Chondrocyte (in vitro differentiated cells): ENCODE data around the gene TXNDC16. TPM values are rescaled to one million over a fixed set of nuclear protein-coding genes. Genes with fewer than 3 reads are reported as not detected.
"Not testable (repeated sequence)": the region's sequence is repeated elsewhere in the genome, so short reads cannot be mapped to it uniquely, and the experiment has no call there.

Experiments
- DNase-seq: peaks from one replicate; pipeline ENCODE4 v3.0.0; 2021; ENCODE audit warnings: mixed read lengths, low spot score
- H3K27ac Mint-ChIP-seq: one replicate; pipeline ENCODE4 v1.8.0; 2021; ENCODE audit warnings: mild to moderate bottlenecking, moderate library complexity, mixed read lengths; ENCODE audit not compliant: unreplicated experiment
- H3K27me3 Mint-ChIP-seq: 2 replicates; pipeline ENCODE4 v1.8.0; 2021; ENCODE audit warnings: low read depth, mixed read lengths
- H3K36me3 Mint-ChIP-seq: 2 replicates; pipeline ENCODE4 v1.8.0; 2021; ENCODE audit warnings: low read depth, mixed read lengths
- H3K4me1 Mint-ChIP-seq: 2 replicates; pipeline ENCODE4 v1.8.0; 2021; ENCODE audit warnings: low read depth, mild to moderate bottlenecking, mixed read lengths
- H3K4me3 Mint-ChIP-seq: one replicate; pipeline ENCODE4 v1.8.0; 2021; ENCODE audit warnings: mild to moderate bottlenecking, moderate library complexity, mixed read lengths; ENCODE audit not compliant: unreplicated experiment
- H3K9me3 Mint-ChIP-seq: 2 replicates; pipeline ENCODE4 v1.8.0; 2021; ENCODE audit warnings: low read depth, mixed read lengths
- total RNA-seq: library from RNA; stranded (reverse); gene quantifications from 3 replicates; pipeline ENCODE4 v1.2.1, GENCODE V29; 2021
- TF ChIP-seq, protein P1 (sequence below): fragments of 200-600 bp; sonication (generic); IDR thresholded peaks from 2 replicates; pipeline ENCODE4 v1.5.0; 2021; ENCODE audit warnings: antibody characterized with exemption, mild to moderate bottlenecking, moderate library complexity

Gene TXNDC16
- total RNA-seq, 1 donor from 2014 or later = 6.4 TPM

DNA sequence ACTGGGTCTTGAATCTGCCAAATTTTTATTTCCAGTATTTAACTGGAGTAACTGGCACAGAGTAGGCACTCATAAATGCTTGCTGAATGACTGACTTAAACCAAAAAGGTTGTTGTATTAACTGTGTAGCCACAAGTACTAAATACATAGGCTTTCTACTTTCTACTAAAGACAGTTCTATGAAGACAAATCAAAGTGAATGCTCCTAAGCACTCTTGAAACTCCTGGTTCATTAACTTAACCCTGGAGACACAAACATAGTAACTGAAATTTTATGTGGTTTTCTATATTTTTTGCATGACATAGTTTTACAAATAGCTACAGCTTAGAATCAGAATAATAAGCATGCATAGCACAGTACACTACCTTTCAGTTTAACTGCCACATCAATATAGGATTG, 70.4 kb downstream of the TXNDC16 start:
- Mint-ChIP-seq H3K9me3 (peaks cover 5% of the 10 kb centered on the region), H3K4me3 (no peak overlapping the region), H3K27ac (no peak overlapping the region), H3K36me3 (peaks cover 8% of the 10 kb centered on the region), H3K4me1 (no peaks in the 10 kb centered on the region), H3K27me3 (no peaks in the 10 kb centered on the region)
- TF ChIP-seq, protein P1, sequence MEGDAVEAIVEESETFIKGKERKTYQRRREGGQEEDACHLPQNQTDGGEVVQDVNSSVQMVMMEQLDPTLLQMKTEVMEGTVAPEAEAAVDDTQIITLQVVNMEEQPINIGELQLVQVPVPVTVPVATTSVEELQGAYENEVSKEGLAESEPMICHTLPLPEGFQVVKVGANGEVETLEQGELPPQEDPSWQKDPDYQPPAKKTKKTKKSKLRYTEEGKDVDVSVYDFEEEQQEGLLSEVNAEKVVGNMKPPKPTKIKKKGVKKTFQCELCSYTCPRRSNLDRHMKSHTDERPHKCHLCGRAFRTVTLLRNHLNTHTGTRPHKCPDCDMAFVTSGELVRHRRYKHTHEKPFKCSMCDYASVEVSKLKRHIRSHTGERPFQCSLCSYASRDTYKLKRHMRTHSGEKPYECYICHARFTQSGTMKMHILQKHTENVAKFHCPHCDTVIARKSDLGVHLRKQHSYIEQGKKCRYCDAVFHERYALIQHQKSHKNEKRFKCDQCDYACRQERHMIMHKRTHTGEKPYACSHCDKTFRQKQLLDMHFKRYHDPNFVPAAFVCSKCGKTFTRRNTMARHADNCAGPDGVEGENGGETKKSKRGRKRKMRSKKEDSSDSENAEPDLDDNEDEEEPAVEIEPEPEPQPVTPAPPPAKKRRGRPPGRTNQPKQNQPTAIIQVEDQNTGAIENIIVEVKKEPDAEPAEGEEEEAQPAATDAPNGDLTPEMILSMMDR = no peak
- DNase-seq = no peak

DNA sequence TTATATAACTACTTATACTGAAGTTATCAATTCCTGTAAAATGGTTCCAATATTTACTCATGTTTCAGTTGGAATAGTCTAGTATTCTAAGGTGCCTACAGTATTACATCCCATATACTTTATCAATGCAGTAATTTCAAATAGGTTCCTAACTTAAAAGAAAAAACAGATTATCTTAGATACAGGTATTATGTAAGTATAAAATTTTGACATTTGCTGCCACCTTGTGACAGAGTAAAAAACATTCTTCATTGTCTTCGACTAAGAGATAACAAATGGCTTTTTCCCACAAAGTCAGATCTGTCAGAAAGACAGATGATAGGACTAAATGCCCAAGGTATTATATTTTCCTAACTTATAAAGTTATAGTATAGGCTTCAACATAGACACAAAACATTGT, 78.7 kb downstream of the TXNDC16 start:
- no peak for DNase-seq
- peaks cover 15% of the 10 kb centered on the region for H3K9me3 Mint-ChIP-seq

DNA sequence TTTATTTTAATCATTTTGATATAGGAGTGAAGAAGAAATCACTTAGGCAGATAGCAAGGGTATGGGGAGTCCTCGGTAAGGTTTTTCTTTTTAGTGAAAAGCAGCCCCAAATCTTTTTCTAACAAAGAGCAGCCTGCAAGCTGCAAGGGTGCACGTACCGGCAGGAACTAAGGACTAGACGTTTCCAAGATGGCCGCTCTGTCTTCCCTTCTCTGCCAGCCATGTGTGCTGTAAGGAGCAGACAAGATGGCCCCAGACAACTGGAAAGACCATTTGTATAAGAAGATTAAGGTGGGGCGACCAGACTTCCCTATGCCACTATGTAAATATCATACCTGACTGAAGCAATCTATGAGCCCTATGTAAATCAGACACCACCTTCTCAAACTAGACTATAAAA, 79.6 kb downstream of the TXNDC16 start:
- H3K4me3 Mint-ChIP-seq = no peak overlapping the region
- H3K27ac Mint-ChIP-seq = no peak overlapping the region
- H3K36me3 Mint-ChIP-seq = peaks cover 3% of the 10 kb centered on the region
- H3K9me3 Mint-ChIP-seq = peaks cover 15% of the 10 kb centered on the region
- no peak for DNase-seq
- H3K27me3 Mint-ChIP-seq = no peaks in the 10 kb centered on the region
- TF ChIP-seq, protein P1 = no peak
- no peaks in the 10 kb centered on the region for H3K4me1 Mint-ChIP-seq

More for the DNA sequence above, 78.7 kb downstream of the TXNDC16 start:
- Mint-ChIP-seq H3K4me3 (no peak overlapping the region), H3K36me3 (peaks cover 6% of the 10 kb centered on the region), H3K27me3 (no peaks in the 10 kb centered on the region), H3K4me1 (no peaks in the 10 kb centered on the region), H3K27ac (no peak overlapping the region)
- TF ChIP-seq, protein P1 = peak; percentile 88

DNA sequence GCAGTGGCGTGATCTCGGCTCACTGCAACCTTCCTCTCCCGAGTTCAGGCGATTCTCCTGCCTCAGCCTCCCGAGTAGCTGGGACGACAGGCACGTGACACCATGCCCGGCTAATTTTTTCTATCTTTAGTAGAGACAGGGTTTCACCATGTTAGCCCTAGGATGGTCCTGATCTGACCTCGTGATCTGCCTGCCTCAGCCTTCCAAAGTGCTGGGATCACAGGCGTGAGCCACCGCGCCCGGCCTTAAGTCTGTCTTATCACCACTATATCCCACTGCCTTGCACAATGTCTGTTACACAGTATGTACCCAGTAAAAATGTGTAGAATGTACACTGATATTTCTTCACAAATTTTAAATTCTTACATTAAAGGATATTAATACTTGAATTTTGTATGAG, 80.1 kb downstream of the TXNDC16 start:
- DNase-seq, H3K4me1 Mint-ChIP-seq, H3K27me3 Mint-ChIP-seq, H3K27ac Mint-ChIP-seq, H3K36me3 Mint-ChIP-seq, H3K4me3 Mint-ChIP-seq: not testable (repeated sequence)
- H3K9me3 Mint-ChIP-seq = peaks cover 13% of the 10 kb centered on the region

DNA sequence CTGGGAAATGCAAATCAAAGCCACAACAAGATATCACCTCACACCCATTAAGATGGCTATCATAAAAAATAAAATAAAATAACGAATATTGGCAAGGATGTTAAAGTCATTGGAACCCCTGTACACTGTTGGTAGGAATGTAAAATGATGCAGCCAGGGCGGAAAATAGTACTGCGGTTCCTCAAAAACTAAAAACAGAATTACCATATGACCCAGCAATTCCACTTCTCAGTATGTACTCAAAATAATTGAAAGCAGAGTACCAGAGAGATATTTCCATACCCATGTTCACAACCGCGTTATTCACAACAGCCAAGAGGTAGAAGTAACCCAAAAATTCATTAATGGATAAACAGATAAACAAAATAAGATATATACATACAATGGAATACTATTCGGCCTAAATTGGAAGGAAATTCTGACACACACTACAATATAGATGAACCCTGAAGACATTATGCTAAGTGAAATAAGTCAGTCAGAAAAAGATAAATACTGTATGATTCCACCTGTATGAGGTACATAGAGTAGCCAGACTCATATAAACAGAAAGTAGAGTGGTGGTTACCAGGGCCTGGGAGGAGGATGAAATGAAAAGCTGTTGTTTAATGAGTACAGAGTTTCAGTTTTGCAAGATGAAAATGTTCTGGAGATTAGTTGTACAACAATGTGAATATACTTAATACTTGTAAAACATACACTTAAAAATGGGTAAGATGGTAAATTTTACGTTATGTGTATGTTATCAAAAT, 84.6 kb downstream of the TXNDC16 start:
- no peak for DNase-seq
- H3K36me3 Mint-ChIP-seq = peaks cover 1% of the 10 kb centered on the region
- no peaks in the 10 kb centered on the region for H3K9me3 Mint-ChIP-seq
- no peak overlapping the region for H3K4me3 Mint-ChIP-seq
- H3K27me3 Mint-ChIP-seq = no peaks in the 10 kb centered on the region
- TF ChIP-seq, protein P1 = no peak
- no peaks in the 10 kb centered on the region for H3K4me1 Mint-ChIP-seq
- no peak overlapping the region for H3K27ac Mint-ChIP-seq

DNA sequence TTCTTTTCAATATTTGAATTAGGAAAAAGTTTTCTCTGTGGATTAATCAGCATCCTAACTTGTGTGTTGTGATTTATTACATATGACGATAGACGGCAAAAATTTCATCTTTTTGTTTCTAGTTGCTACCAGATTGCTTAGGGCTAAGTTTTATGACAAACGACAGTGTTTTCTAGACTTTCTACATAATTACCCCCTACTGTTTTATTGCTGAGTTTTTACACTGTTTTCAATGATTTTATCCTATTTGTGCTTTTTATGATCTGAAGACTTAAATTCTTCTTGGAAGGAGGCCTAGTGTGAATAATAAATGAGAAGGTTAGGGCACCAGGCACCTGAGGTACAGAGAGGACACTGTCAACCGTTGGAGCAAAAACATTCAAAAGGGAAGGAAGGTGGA, 88.1 kb downstream of the TXNDC16 start:
- Mint-ChIP-seq H3K27me3 (no peaks in the 10 kb centered on the region), H3K4me3 (no peak overlapping the region), H3K4me1 (peaks cover 7% of the 10 kb centered on the region), H3K9me3 (no peaks in the 10 kb centered on the region), H3K36me3 (peaks cover 1% of the 10 kb centered on the region), H3K27ac (no peak overlapping the region)
- DNase-seq = no peak
- TF ChIP-seq, protein P1 = no peak
